Thymus (tissue), 11 donors: ENCODE data around the gene ADGRB2. TPM values are rescaled to one million over a fixed set of nuclear protein-coding genes. Genes with fewer than 3 reads are reported as not detected.

Experiments used
- DNase-seq, 9 donors: peaks; one replicate each; pipeline ENCODE4 v3.0.0-alpha.2; 2013; ENCODE audit warnings: low spot score in 9 of 9, low read depth in 6 of 9, missing footprints in 1 of 9
- H3K27ac ChIP-seq, 2 donors: one replicate each; pipeline ENCODE4 v1.5.1; 2013; ENCODE audit warnings: control low read depth in 1 of 2, low read depth in 1 of 2, low read length in 1 of 2, mild to moderate bottlenecking in 1 of 2, moderate library complexity in 1 of 2
- H3K27me3 ChIP-seq, 2 donors: one replicate each; pipeline ENCODE4 v1.5.1; 2013; ENCODE audit warnings: low read length in 1 of 2; ENCODE audit not compliant: control insufficient read depth in 2 of 2, insufficient read depth in 1 of 2
- H3K36me3 ChIP-seq, 2 donors: one replicate each; pipeline ENCODE4 v1.5.1; 2013; ENCODE audit warnings: low read length in 1 of 2, mild to moderate bottlenecking in 1 of 2, moderate library complexity in 1 of 2; ENCODE audit not compliant: control insufficient read depth in 2 of 2, insufficient read depth in 2 of 2
- H3K4me1 ChIP-seq, 2 donors: one replicate each; pipeline ENCODE4 v1.5.1; 2013; ENCODE audit warnings: low read length in 2 of 2; ENCODE audit not compliant: control insufficient read depth in 2 of 2, insufficient read depth in 2 of 2
- H3K4me3 ChIP-seq, 2 donors: one replicate each; pipeline ENCODE4 v1.5.1; 2013; ENCODE audit warnings: low read length in 2 of 2, control low read depth in 1 of 2, mild to moderate bottlenecking in 1 of 2
- H3K9me3 ChIP-seq, 2 donors: one replicate each; pipeline ENCODE4 v1.5.1; 2013; ENCODE audit warnings: low read length in 1 of 2, mild to moderate bottlenecking in 1 of 2; ENCODE audit not compliant: control insufficient read depth in 2 of 2, insufficient read depth in 1 of 2
- WGBS: extraction: QIAGEN DNeasy Blood & Tissue Kit; methylation state at CpG from one replicate; pipeline ENCODE4 v1.1.7; 2013; 5-methylcytosine and 5-hydroxymethylcytosine counted together
- polyA plus RNA-seq: library from polyadenylated mRNA; stranded (reverse); fragments of 200-250 nt; gene quantifications from one replicate; pipeline ENCODE4 v1.2.3, GENCODE V29; 2013
- total RNA-seq: library from RNA; stranded (reverse); fragments of 120-200 nt; gene quantifications from one replicate; pipeline ENCODE4 v1.2.4, GENCODE V29; 2013
- donor health status: healthy.

The ADGRB2 gene
- total and polyA plus RNA-seq, 2 donors: 6.0 to 24.4 TPM

GRCh38 chr1:31756578-31756977, 7.6 kb downstream of the ADGRB2 start:
- WGBS: 98% methylated on average over 13 of the region's 13 CpGs
- H3K9me3 ChIP-seq: peaks cover 0 to 4% of the 10 kb centered on the region in 2 donors

DNA sequence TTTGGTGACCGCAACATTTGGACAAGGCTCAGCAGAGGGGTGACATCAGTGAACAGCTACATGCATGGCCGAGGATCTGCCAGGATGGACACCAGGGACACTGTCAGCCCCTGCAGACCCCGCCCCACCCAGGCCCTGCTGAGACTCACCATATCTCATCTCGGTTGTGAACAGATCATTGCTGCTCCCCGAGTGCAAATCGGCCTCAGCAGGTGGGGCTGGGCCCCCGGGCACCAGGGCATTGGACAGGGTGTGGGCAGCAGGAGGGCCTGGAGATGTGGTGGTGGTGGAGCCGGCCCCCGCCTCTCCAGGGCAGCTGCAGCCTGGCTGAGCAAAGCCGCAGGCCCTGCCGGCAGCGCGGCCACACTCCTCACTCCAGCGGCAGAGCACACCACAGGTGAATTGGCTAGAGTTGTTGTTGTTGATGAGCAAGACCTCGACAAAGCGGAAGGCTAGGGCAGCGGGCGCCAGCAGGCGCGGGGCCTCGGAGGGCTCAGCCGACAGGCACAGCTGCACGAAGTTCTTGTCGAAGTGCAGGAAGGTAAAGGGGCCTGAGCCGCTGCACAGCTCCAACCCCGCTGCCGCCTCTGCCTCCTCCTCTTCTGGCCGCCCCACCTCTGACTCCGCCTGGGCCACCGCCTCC, 8.2 kb downstream of the ADGRB2 start:
- H3K36me3 ChIP-seq: peaks cover 2 to 26% of the 10 kb centered on the region in 2 donors
- H3K4me1 ChIP-seq: peaks cover 9 to 30% of the 10 kb centered on the region in 2 donors
- H3K27ac ChIP-seq: no peak overlapping the region
- H3K9me3 ChIP-seq: peaks cover 0 to 1% of the 10 kb centered on the region in 2 donors
- no peak overlapping the region for H3K4me3 ChIP-seq
- H3K27me3 ChIP-seq: peaks cover 0 to 11% of the 10 kb centered on the region in 2 donors
- no peak for DNase-seq
- 95% methylated on average over 30 of the region's 30 CpGs for WGBS

More at GRCh38 chr1:31756578-31756977, 7.6 kb downstream of the ADGRB2 start:
- no peak for DNase-seq
- H3K4me3 ChIP-seq: no peak overlapping the region
- H3K27ac ChIP-seq: no peak overlapping the region
- peaks cover 2 to 26% of the 10 kb centered on the region in 2 donors for H3K36me3 ChIP-seq
- peaks cover 0 to 17% of the 10 kb centered on the region in 2 donors for H3K27me3 ChIP-seq
- peaks cover 13 to 32% of the 10 kb centered on the region in 2 donors for H3K4me1 ChIP-seq

GRCh38 chr1:31755197-31755611, 8.9 kb downstream of the ADGRB2 start:
- Histone ChIP-seq H3K9me3 (no peaks in the 10 kb centered on the region), H3K36me3 (peaks cover 2 to 26% of the 10 kb centered on the region in 2 donors), H3K27me3 (peaks cover 0 to 7% of the 10 kb centered on the region in 2 donors), H3K27ac (no peak overlapping the region), H3K4me1 (peaks cover 11 to 34% of the 10 kb centered on the region in 2 donors), H3K4me3 (no peak overlapping the region)
- 94% methylated on average over 9 of the region's 9 CpGs for WGBS
- DNase-seq: no peak

GRCh38 chr1:31754397-31754796, 9.7 kb downstream of the ADGRB2 start:
- H3K27ac ChIP-seq: no peak overlapping the region
- no peak overlapping the region for H3K4me3 ChIP-seq
- WGBS: 98% methylated on average over 15 of the region's 15 CpGs
- H3K4me1 ChIP-seq: peaks cover 11 to 30% of the 10 kb centered on the region in 2 donors
- peaks cover 2 to 26% of the 10 kb centered on the region in 2 donors for H3K36me3 ChIP-seq
- H3K9me3 ChIP-seq: no peaks in the 10 kb centered on the region
- H3K27me3 ChIP-seq: peaks cover 0 to 2% of the 10 kb centered on the region in 2 donors
- DNase-seq: no peak

- Histone ChIP-seq H3K4me3 (no peak overlapping the region), H3K27ac (no peak overlapping the region), H3K9me3 (no peaks in the 10 kb centered on the region), H3K27me3 (peaks cover 0 to 2% of the 10 kb centered on the region in 2 donors), H3K4me1 (peaks cover 11 to 30% of the 10 kb centered on the region in 2 donors), H3K36me3 (peaks cover 2 to 26% of the 10 kb centered on the region in 2 donors)
- 93% methylated on average over 9 of the region's 9 CpGs for WGBS
- no peak for DNase-seq
Observed at GRCh38 chr1:31753707-31754349, 10.3 kb downstream of the ADGRB2 start.

GRCh38 chr1:31752952-31753475, 11.1 kb downstream of the ADGRB2 start:
- Histone ChIP-seq H3K27ac (no peak overlapping the region), H3K36me3 (peaks cover 2 to 25% of the 10 kb centered on the region in 2 donors), H3K4me1 (peaks cover 11 to 30% of the 10 kb centered on the region in 2 donors), H3K27me3 (peaks cover 0 to 2% of the 10 kb centered on the region in 2 donors), H3K9me3 (no peaks in the 10 kb centered on the region), H3K4me3 (no peak overlapping the region)
- WGBS: 88% methylated on average over 12 of the region's 12 CpGs
- no peak for DNase-seq

- 31% methylated on average over 7 of the region's 7 CpGs for WGBS
- H3K4me1 ChIP-seq: peaks cover 11 to 30% of the 10 kb centered on the region in 2 donors
- no peaks in the 10 kb centered on the region for H3K9me3 ChIP-seq
- H3K27me3 ChIP-seq: peaks cover 0 to 2% of the 10 kb centered on the region in 2 donors
- no peak for DNase-seq
- no peak overlapping the region for H3K4me3 ChIP-seq
- H3K36me3 ChIP-seq: peaks cover 2 to 25% of the 10 kb centered on the region in 2 donors
- no peak overlapping the region for H3K27ac ChIP-seq
Observed at GRCh38 chr1:31752258-31752657, 11.9 kb downstream of the ADGRB2 start.

DNA sequence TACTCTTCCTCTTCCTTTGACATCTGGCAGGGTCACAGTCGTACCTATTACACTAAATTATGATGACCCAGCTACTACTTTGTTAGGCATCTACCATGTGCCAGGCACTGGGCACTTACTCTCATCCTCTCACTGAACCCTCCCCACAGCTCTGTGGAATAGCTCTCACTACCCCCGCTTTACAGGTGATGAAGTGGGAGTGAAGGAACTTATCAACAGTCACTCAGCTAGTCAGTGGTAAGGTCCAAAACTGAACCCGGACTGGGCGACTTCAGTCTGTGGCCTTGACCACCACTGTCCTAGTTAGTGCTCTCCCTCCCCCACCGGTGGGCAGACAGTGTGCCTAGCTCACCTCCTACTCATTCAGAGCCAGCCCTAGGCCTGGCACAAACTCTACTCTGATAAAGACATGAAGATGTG, 12.3 kb downstream of the ADGRB2 start:
- DNase-seq: no peak
- Histone ChIP-seq H3K27me3 (peaks cover 0 to 2% of the 10 kb centered on the region in 2 donors), H3K9me3 (no peaks in the 10 kb centered on the region), H3K4me3 (no peak overlapping the region), H3K4me1 (peaks cover 11 to 34% of the 10 kb centered on the region in 2 donors), H3K36me3 (peaks cover 3 to 25% of the 10 kb centered on the region in 2 donors), H3K27ac (no peak overlapping the region)
- WGBS: 77% methylated on average over 5 of the region's 5 CpGs
